ENCODE measurements around the gene CCT7.
"Not testable (repeated sequence)": the region's sequence is repeated elsewhere in the genome, so short reads cannot be mapped to it uniquely, and the experiment has no call there.

The CCT7 gene

DNA sequence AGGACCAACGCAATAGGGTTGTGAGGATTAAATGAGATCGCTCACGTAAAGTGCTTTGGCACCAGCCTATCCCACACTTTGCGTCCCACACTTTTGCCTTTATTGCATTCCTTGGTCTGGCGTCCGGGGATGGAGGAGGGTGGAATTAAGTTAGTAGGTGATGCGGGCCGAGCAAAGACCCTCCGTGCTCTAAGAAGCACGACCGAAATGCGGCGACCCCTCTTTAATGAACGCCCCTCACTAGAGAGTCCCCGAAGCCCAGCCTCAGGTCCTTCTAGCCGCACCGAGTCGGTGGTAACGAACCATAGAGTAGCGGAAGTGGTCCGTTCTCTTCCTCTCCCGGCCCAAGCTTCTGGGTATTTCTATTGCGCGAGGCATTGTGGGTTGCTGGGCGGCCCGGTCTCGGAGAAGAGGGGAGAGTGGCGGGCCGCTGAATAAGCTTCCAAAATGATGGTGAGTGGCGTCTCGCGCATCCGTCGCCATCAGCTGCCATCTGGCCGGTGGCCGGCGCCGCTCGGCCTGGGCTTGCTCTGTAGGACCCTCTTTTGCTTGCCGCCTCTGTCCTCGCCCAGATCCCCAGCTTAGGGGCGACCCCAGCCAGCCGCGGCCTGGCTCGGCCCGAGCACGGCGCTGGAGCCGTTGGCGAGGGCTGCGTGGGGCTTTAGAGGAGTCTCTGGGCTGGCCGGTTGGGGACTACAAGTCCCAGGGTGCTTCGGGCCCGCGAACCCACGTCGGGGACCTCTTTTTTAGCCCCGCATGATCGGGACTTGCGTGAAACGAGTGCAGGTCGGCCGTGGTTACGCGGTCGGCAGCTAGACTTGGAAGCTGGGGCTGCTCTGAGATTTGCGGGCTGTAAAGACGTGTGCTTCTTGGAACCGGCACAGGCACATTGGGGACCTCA is at the start of gene CCT7:
TSS of gene CCT7 (plus strand) at position 377 of the 901 bp plus-strand sequence. CDS start at position 448, 71 bp downstream.
- DNase-seq: peak; percentile 92

DNA sequence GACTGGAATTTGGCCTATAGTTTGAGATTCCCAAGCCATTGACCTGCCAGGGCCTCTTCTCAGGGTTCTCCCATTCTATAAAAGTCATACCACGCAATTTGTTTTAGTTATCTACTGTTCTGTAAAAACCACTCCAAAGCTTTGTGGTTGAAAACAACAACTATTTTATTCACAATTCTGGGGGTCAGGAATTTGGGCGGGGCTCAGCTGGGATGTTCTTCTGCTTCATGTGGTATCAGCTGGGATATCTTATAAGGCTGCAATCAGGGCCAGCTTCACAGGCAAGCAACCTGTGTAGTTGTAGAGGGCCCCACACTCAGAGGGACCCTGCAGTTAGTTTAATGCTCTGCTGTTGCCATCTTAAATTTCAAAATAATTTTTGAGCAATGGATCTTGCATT is 48.1 kb upstream of the CCT7 start:
- no peak for DNase-seq

GRCh38 chr2:73187549-73187948 is 46.6 kb upstream of the CCT7 start:
- DNase-seq: no peak

GRCh38 chr2:73197579-73197978 is 36.5 kb upstream of the CCT7 start:
- no peak for DNase-seq

DNA sequence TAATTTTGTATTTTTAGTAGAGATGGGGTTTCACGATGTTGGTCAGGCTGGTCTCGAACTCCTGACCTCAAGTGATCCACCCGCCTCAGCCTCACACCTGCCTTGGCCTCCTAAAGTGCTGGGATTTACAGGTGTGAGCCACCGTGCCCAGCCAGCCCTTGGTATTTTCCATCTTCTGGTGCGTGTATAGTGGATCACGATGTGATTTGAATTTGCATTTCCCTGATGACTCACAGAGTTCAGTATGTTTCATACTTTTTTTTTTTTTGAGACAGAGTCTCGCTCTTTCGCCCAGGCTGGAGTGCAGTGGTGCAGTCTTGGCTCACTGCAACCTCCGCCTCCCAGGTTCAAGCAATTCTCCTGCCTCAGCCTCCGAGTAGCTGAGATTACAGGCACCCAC is 33.8 kb upstream of the CCT7 start:
- DNase-seq: not testable (repeated sequence)

DNA sequence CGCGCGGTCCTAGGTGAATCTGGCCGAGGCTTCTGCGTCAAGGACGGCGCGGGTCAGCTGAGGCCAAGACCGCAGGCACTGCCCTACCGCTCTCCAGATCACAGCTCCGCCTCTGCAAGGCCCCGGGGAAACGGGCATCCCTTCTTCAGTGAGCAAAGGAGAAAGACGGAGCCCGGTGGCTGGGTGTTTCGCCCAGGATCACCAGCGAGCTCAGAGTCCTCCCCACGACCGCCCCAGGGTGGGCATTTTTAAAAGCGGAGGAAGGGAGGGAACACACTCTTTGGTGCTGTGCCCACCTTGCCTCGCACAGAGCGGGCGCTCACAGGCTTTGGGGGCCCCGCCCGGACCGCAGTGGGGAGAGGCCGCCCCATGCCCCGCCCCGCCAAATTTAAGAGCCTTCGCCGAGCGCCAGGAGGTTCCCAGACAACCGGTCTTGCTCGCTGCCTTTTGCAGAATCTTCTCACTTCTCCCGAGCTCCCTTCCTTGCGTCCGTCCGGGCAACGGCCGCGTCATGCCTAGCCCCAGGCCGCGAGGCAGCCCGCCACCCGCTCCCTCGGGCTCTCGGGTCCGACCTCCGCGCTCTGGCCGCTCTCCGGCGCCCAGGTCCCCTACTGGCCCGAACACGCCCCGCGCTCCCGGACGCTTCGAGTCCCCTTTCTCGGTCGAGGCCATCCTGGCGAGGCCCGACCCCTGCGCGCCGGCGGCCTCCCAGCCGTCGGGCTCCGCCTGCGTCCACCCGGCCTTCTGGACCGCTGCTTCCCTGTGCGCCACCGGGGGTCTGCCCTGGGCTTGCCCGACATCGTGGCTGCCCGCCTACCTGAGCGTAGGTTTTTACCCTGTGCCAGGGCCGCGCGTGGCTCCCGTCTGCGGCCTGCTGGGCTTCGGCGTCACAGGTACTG is 31.7 kb upstream of the CCT7 start, which contains the start of gene NOTO:
TSS of gene NOTO (plus strand) at position 419 of the 899 bp plus-strand sequence. CDS start at position 512, 93 bp downstream.
- DNase-seq: no peak

- DNase-seq: no peak
Observed at GRCh38 chr2:73203055-73203681, 30.9 kb upstream of the CCT7 start.

- no peak for DNase-seq
Observed at GRCh38 chr2:73205611-73206010, 28.5 kb upstream of the CCT7 start.

DNA sequence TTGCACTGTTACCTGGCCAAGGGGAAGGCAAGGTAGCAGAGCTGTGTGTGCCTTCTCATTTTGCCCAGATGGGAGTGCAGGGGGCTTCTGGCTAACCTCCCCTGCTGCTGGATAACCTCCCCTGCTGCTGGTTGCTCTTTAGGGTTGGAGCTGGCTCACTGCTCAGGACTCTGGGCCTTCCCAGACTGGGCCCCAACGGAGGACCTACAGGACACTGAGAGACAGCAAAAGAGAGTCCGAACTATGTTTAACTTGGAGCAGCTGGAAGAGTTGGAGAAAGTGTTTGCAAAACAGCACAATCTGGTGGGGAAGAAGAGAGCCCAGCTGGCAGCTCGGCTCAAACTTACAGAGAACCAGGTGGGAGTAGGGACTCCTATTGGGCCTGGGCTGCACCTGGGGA is 25.9 kb upstream of the CCT7 start:
- no peak for DNase-seq

GRCh38 chr2:73210019-73210418 is 24.1 kb upstream of the CCT7 start:
- no peak for DNase-seq

DNA sequence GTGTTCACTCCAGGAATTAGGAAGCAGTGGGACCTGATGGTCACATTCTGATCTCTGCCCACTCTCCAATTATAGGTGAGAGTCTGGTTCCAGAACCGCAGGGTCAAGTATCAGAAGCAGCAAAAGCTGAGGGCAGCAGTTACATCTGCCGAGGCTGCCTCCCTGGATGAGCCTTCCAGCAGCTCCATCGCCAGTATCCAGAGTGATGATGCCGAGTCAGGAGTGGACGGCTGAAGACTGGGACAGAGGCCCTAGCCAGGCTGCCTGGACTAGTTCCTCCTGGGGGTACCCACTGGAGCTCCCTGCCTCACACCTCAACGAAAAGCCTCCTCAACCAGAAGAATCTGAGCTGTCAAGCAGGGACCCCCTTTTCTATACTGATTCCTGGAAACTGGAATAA is 23.4 kb upstream of the CCT7 start:
- no peak for DNase-seq

DNA sequence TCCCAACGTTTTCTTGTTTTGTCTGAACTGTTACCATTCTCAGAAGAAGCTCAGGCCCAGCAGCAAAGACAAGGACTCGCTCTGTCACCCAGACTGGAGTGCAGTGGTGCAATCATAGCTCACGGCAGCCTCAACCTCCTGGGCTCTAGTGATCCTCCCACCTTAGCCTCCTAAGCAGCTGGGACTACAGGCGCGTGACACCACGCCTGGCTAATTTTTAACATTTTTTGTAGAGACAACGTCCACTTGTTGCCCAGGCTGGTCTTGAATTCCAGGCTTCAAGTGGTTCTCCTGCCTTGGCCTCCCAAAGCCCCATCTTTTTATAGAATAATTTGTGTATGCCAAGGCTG is 22.0 kb upstream of the CCT7 start:
- no peak for DNase-seq

GRCh38 chr2:73212448-73213176 is 21.5 kb upstream of the CCT7 start:
- peak; percentile 61 for DNase-seq

DNA sequence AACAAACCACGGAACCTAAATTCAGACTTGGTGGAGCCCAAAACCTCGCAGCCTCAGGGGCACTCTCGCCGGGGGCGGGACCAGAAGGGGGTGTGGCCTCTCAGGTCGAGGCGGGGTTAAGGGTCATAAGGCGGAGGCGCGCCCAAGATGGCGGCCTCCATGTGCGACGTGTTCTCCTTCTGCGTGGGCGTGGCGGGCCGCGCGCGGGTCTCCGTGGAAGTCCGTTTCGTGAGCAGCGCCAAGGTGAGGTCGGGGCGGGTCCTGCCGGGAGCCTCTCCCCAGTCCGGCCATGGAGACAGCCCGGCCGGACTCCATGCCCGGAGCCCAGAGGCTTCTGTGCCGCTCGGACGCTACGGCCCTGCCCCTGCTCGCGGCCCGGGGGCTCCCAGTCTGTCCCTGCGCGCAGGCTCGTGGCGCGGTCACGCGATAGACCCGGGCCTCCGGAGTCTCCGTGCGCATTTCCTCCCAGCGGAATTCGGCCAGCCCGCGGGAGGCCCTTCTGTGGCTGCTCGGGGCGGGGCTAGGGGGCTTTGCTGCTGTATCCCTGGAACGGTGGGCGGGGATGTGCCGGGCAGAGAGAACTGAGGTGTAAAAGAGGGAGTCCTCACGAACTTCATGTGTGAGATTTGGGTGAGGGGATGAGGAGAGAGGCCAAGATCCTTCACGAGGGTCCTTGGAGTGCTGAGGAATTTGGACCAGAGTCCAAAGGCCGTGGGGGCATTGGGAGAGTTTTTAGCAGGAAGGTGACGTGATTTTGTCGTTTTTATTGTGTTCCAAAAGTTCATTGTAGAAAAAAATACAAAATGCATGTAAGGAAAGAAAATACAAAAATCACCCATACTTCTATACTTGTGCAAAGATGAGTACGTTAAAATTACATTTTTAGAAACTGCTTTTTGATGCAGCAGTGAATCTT is 19.7 kb upstream of the CCT7 start, which contains the start of gene SMYD5:
TSS of gene SMYD5 (plus strand) at position 126 of the 916 bp plus-strand sequence. CDS start at position 148, 22 bp downstream.
- DNase-seq: peak; percentile 85

GRCh38 chr2:73215254-73215653 is 18.9 kb upstream of the CCT7 start:
- no peak for DNase-seq

GRCh38 chr2:73217160-73217559 is 16.9 kb upstream of the CCT7 start:
- DNase-seq: no peak

GRCh38 chr2:73217826-73218225 is 16.3 kb upstream of the CCT7 start:
- no peak for DNase-seq

DNA sequence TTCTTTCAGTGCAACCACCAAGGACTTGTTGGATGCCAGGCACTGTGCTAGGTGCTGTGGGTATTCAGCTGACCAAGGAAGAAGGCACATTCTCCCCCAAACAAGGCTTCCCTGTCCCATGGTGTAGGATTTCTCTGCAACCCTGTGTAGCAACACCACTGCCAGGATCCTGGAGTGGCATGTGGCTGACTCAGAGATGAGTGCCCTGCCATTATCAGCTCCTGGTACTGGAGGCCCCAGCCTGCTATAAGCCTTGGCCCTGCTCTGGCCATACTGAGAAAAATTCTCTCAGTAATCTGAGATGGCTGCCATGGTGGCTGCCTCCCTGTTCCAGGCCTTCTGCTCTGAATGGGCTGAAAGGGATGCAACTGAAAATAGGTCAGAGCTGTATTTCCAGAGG is 15.8 kb upstream of the CCT7 start:
- no peak for DNase-seq

DNA sequence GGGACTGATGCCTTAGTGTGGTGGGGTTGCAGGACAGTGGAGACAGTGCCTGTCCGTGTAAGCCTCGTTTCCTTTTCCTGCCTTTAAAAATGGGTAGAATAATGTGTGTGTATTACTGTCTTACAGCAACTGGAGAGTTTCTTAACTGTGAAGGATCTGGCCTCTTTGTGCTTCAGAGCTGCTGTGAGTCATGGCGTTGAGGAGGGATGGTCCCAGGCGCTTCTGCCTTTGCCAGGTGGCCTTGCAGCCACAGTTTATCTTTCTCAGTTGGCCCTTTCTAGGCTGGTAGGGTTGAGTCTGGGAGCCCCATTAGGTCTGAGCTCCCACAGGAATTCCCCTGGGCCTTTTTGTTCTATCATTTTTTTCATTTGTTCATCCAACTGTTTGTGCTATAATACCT is 10.3 kb upstream of the CCT7 start:
- DNase-seq: no peak

DNA sequence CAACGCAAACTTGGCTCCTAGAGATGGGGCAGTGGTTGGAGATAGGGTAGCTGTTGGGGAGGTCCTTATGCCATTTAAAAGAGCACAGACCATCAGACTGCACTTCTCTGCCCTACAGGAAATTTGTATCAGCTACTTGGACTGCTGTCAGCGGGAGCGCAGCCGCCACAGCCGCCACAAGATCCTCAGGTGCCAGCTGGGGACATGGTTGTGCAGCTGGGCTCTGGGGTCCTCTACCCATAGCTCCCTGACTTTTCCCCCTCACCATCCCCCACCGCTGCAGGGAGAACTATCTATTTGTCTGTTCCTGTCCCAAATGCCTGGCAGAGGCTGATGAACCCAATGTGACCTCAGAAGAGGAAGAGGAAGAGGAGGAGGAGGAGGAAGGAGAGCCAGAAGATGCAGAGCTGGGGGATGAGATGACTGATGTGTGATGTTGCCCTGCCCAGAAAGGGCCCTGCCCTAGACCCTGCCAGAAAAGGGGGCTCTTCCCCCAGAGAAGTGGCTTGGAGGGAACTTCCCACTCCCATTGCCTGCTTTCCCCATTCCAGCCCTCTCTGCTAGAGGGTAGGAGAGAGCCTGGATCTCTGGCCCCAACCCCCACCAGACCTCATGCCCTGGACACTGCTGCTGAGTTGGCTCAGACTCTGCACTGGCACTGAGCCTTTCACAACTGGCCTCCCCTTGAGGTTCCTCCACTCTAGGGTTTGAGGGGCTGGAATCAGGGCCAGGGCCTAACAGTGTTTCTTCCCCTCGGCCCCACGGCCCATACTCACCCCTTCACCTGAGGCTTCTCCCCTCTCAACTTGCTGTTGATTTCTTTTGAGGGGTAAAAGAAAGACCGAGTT is 8.4 kb upstream of the CCT7 start:
- no peak for DNase-seq
